ENCODE results near the gene SRSF2.
"Not testable (repeated sequence)": the region's sequence is repeated elsewhere in the genome, so short reads cannot be mapped to it uniquely, and the experiment has no call there.

Gene SRSF2

GRCh38 chr17:76700617-76701470 is 36.3 kb downstream of the SRSF2 start:
- no peak for DNase-seq (ENCODE audit: low read depth in 2 of 2)

DNA sequence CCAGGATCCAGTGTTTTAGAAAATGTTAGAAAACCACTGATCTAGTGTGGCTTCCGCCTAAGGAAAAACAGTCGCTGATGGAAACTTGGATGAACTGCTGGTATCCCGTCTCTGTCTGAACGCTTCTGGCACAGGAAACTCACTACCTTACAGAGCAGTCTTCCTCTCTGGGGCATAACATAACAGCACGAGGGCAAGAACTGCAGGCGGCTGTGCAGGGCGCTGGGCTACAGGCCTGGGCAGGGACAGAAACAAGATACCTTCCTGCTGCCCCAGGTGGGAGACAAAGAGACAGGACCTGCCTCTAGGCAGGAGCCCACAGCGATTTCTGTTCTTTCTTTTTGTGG is 36.9 kb downstream of the SRSF2 start:
- DNase-seq (ENCODE audit: low read depth in 2 of 2), result no peak

- not testable (repeated sequence) for DNase-seq (ENCODE audit: low read depth in 2 of 2)
Observed at GRCh38 chr17:76698466-76698977, 38.6 kb downstream of the SRSF2 start.

DNA sequence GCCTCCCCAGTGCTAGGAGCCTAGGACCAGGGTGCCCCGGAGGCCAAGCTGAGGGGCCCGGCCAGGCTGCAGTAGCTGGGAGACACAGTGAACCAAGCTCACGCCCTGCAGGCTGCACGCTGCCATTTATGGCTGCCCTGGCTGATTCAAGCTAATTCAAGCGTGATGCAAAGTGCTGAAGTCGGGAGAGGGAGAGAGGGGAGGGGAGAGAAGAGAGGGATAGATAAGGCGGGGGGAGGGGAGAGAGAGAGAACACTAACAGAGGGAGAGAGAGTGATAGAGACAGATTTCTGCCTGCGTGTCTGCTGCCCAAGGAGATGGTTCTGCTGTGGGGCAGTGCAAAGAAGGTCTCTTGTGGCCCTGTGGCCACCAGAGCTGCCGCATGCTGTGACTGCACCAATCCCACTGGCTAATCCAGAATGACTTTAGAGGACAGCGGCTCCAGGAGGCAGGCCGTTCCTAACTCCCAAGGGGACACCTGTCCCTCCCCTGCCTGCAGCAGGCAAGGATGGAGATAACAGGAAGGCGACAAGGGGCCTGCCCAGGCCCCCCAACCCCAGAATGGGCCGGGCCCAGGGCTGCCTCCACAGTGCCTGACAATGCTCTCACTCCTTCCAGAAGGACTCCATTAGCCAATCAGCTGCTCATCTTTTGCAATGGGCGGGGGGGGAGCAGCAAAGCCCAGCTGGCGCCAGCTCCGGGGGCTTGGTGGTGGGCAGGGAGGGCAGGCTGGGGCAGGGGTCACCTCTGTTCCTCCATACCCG is 39.2 kb downstream of the SRSF2 start:
- no peak for DNase-seq (ENCODE audit: low read depth in 2 of 2)

GRCh38 chr17:76696763-76697701 is 40.1 kb downstream of the SRSF2 start:
- DNase-seq (ENCODE audit: low read depth in 2 of 2), result no peak

- no peak for DNase-seq (ENCODE audit: low read depth in 2 of 2)
Observed at GRCh38 chr17:76695059-76695831, 41.9 kb downstream of the SRSF2 start.

DNA sequence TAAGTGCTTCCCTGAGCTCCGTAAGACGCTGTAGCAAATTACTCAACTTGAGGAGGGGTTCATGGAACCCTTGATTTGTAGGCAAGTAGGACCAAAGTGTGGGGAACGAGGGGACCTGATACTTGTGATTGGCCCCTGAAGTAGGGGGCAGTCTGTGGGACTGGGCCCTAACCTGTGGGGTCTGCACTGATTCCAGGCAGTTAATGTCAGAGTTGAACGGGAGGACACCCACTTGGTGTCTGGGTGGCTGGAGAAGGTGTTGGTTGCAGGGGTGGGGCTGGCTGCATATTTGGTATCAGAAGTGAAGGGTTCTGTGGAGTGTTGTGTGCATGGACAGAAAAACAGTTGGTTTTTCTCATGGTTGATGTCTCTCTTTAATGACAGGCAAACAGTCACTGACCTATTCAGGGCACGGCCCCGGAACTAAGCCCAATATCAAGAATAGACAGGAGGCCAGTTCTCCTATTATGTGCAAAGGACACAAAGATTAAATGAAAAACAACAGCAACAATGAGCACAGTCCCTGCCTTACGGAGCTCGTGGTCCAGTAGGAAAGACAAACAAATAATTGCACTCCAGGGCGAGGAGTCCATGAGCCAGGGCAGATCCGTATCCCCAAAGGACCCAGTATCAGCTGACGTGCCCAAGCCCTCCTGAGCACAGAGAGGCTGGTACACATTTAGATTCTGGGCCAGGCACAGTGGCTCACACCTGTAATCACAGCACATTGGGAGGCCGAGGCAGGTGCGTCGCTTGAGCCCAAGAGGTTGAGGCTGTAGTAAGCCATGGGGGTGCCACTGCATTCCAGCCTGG is 45.5 kb downstream of the SRSF2 start:
- DNase-seq (ENCODE audit: low read depth in 2 of 2), result no peak

DNA sequence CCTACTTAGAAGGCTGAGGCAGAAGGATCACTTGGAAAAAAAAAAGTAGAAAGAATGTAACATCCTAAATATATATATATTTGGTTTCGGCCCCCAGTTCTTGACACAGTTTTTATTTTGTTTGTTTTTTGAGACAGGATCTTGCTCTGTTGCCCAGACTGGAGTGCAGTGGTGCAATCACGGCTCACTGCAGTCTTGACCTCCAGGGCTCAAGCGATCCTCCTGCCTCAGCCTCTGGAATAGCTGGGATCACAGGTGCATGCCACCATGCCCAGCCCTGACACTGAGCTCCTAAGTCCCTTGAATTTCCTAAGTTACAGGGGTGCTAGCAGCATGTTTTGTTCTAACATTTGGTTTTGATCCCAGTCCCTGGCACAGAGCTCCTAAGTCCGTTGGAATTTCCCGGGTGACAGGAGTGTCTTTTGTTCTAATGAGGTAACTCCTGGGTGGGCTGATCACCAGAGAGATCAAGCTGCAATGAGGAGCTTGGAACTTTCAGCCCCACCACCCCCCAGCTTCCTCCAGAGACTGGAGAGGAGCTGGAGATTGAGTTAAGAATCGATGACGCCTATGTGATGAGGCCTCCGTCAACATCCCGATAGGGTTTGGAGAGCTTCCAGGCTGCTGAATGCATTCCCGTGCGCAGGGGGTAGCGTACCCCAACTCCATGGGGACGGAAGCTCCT is 46.4 kb downstream of the SRSF2 start:
- no peak for DNase-seq (ENCODE audit: low read depth in 2 of 2)

GRCh38 chr17:76689859-76690258 is 47.3 kb downstream of the SRSF2 start:
- no peak for DNase-seq (ENCODE audit: low read depth in 2 of 2)

GRCh38 chr17:76688165-76688622 is 48.9 kb downstream of the SRSF2 start:
- DNase-seq (ENCODE audit: low read depth in 2 of 2), result no peak

GRCh38 chr17:76687298-76688164 is 49.6 kb downstream of the SRSF2 start:
- no peak for DNase-seq (ENCODE audit: low read depth in 2 of 2)

DNA sequence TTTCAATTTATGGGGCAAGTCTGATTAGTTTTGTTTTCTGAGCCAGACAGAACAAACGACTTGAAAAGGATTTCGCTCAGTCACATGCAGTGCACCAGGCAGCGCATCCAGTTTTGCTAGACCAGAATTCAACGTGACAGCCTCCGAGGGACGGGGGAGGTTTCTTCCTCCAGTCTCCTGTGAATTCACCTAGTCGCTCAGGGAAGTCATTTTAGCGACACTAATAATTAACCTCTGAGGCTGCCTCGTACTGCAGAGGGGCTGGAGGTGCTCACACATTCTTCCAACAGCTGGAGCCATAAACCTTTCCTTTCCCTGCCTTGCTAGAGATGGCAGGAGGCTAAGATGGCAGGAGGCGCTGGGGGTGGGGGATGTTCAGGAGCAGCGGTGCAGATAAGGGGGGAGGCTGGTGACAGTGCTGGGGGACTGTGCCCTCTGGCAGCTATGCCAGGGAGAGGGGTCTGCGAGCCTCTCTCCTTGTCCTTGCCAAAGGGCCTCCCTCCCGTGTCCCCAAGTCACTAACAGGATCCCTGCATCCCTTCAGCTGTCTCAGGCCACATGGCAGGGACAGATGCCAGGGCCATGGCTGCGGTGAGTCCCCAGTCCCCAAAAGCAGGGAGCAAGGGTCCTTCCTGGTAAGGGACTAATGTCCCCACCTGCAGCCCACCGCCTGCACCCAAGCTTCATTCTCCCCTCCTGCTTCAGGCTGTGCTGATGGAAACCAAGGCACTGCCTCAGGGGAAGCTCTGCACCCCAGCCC is 50.4 kb downstream of the SRSF2 start:
- DNase-seq (ENCODE audit: low read depth in 2 of 2), result no peak

- no peak for DNase-seq (ENCODE audit: low read depth in 2 of 2)
Observed at GRCh38 chr17:76685846-76686245, 51.3 kb downstream of the SRSF2 start.

DNA sequence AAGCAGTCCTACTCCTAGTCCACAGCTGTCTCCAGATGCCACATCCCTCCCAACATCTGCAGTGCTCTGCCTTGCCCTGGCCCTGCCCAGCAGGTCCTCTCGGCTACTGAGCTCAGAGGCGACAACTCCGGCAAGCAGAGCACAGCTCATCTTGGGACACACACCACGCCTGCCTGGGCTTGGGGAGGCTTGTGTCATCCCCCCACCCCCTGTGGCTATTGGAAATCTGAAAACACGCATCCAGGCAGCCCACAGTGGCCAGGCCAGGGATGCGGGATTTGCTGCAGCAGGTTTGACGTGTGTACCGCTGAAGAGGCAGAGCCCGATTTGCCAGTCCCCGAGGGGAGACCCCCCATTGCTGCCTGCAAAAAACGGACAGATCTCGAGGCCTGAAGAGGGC is 51.8 kb downstream of the SRSF2 start:
- DNase-seq (ENCODE audit: low read depth in 2 of 2), result no peak

GRCh38 chr17:76684756-76685155 is 52.4 kb downstream of the SRSF2 start:
- DNase-seq (ENCODE audit: low read depth in 2 of 2), result no peak

Data from stimulated activated CD4-positive, alpha-beta T cell treated with anti-CD3 and anti-CD28 coated beads, Interleukin-1b, Interleukin-23, amount 100 ng/mL, for 4 hours (primary cell).